HUDEP-2 (cell line): ENCODE data around the gene TPH2.

Experiments
- DNase-seq, 76 experiments: peaks; one replicate each; lab custom pipeline; 2025; ENCODE audit not compliant: unreplicated experiment in 76 of 76; lab: John Stamatoyannopoulos, UW

Gene TPH2

DNA sequence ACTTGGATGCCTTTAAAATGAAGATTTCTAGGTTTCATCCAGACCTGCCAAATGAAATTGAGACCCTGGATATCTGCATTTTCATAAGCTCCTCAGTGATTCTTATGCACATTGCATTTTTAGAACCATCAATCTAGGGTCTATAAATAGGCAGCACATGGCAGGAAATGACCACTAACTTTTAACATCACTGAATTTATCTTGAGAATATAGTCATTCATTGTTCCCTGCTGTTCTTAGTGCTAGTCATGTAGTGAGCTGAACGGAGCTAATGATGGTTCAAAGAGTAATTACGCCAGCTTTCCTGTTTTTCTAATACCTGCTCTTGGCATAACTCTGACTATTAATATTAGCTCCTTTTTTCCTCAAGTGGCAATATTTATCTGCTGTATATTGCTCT lies 91.6 kb downstream of the TPH2 start:
- no peak for DNase-seq

DNA sequence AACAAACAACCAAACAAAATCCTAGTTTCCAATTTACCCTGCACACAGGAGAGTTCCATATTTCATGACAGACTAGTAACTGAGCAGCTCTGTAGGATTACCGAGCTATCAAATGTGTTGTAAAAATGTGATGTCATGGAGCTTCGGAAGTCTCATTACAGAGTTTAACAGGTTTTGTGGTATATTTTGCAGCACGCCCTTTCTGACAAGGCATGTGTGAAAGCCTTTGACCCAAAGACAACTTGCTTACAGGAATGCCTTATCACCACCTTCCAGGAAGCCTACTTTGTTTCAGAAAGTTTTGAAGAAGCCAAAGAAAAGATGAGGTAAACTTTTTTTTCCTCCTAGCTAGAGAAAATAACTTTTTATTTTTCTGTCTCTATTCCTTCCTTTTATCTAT lies 92.4 kb downstream of the TPH2 start:
- DNase-seq, result no peak

DNA sequence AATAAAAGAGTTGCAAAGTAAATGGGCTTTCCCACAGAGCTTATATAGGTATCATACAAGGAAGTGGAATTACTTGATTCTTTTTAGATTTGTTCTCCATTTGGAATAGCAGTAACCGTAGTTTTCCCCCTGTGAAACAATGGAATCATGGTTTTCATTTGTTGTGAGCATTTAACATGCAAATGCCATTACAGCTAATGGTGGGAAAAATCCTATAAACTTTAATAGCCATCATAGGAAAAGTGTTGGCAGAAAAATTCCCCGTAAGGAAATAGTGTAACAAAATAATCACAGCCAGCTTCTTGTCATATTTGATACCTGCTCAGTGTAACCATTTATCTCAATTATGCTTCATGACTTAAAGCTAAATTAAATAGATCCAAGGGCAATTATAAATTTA lies 95.3 kb downstream of the TPH2 start:
- DNase-seq, result no peak

DNA sequence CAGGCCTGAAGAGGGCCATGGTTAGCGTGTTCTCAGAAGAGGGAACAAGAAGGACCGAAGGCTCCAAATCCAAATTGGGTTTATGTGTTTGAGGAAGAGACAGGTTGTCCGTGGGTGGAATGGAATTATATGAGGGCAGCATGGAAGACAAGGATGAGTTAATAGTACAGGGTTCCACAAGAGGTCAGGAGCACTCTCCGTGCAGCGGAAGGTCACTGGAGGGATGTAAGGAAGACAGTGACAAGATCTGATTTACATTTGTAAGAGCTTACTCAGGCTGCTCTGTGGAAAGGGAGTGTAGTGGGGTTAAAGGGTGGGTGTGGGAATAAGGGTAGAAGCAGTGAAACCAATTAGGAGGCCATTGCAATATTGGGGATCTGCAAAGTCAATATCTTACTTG lies 97.0 kb downstream of the TPH2 start:
- DNase-seq, result no peak

DNA sequence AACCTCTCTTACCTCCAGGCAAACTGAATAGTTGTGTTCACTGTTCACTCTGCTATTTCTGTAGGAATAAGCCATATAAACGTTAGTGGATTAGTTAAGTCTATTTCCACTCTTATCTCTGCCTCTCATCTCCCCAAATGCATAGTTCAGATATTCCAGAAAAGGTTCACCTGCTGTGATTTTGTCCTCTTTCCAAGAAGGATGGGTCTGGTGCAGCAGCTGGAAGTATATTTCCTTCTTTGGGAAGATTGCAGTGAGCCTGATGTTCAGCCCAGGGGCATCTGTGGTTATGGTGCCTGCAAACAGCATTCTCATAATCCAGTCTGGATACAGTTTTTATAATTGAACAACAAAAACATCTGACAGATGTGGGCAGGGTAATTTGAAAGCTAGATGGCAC lies 97.7 kb downstream of the TPH2 start:
- DNase-seq, result no peak

DNA sequence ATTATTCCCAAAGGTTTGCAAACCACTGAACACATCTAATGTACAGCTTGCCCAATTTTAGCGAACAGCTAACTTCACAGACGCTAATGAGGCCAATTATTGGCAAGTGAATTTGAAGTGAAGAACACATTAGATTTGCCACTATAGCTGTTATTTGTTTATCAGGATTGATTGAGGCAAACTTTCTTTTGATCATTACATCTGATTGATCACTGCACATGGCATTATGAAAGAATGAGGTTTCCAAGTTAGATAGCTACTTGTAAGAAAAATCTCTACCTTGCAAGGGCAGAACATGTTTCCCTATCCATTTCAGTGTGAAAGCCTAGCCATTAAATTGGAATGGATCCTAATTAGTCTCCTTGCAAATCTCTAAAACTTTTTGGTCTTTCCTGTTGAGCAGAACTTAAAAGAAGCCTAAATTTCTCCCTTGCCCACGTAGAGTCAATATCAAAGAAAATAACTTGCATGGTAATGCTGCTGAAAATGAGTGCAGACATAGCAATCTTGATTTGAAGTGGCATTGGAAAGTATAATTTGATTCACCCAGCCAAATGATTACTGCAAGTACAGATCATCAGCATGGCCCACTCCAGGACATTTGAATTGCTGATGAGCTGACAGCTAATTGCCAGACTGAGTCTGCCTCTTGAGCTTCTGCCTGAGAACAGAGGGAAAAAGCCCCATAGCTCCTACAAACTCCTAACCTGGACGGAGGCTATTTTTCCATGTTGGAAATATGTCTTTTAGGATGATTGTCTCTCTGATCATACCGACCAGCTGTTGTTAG lies 98.6 kb downstream of the TPH2 start:
- DNase-seq, result no peak

DNA sequence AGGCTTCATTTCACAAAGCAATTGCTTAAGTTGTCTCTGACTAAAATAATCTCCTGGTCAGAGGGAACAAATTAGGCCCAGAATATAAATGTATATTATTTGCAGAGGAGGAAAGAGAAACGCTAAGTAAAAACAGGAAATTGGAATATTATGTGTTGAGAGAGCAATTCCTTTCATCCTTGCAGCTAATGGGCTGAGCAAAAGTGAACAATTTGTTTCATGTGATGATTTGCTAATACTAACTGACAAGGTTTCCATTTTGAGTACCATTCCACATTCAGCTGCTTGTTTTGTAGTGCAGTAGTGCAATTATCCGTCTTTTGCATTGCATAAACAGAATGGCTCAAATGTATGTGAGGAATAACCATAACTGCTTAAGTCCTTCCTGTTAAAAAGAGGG lies 103.2 kb downstream of the TPH2 start:
- DNase-seq, result no peak

DNA sequence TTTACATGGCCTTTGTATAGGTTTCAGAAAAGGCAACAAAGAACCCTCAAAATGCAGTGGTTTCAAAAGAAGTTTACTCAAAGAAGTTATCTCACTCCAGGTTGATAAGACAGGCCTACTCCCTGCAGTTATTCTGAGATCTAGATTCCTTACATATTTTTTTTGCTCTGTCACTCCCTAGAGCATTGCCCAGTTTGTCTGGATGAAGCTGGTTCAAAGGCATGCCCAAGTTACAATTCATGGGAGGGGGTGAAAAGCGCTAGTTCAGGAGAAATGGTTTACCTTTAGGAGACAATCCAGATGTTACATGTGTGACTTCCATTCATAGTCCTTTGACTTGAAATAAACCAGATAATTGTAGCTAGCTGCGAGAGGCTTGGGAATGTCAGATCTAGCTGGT lies 115.0 kb downstream of the TPH2 start:
- DNase-seq, result no peak

DNA sequence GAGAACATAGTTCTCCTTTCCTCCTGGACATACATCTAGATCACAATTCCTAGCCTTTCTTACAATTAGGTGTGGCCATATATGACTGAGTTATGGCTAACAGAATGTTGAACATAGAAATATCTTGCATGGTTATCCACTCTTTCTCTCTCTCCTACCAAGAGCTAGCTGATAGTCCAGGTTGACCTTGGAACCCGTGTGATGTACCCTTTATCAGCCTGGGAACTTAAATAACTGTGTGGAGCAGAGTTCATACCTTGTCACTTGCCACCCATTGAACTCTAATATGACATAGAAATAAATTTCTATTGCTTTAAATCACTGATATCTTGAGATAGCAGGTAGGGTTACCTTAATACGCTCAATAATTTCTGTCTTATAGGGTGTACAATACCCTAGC lies 115.9 kb downstream of the TPH2 start:
- DNase-seq, result no peak

DNA sequence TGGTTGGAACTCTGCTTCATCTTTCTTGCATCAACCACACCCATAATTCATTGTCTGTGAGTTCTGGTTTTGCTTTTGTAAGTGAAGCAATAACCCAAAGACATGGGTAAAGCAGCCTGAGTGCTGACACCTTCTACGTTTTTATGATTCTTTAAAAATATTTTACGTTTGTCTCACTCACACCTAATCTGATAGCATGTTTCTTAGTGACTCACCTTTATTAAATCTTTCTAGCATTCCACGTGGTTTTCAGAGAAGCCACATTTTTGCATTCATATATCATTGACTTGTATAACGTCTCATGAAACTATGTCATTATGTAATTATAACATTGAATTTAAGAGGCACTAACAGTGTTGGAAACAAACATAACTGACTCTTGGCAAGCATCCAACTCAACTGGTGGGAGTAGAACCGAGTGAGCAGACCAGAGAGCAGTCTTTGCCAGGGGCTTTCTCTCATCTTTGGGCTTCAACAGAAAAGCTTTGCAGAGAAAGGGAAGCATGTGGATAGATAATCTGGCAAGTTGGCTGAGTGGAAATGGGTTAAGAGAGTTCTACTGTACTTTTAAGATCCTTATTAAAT lies 118.8 kb downstream of the TPH2 start:
- no peak for DNase-seq

DNA sequence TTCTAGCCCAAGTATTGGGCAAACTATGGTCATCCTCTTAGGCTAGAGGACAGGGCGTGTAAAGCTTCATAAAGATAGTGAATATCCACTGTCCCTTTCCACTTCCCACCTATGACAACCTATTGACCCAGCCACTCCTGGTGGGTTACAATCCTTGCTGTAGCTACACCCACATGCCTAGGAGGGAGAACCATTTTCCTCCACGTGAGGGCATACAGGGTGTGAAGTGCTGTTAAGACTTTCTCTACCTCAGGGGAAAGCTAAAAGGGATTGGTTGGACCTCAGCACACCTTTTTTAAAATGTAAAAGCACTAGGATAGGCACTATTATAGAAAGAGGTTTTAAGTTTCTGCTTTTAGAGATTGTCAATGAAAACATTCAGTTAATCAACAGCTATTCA lies 124.4 kb downstream of the TPH2 start:
- no peak for DNase-seq

DNA sequence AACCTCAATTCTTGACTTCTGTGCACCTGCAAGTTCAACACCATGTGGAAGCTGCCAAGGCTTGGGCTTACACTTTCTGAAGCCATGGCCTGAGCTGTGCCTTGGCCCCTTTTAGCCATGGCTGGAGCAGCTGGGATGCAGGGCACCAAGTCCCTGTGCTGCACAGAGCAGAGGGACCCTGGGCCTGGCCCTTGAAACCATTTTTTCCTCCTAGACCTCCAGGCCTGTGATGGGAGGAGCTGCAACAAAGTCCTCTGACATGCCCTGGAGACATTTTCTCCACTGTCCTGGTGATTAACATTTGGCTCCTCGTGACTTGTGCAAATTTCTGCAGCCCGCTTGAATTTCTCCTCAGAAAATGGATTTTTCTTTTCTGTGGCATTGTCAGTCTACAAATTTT lies 132.4 kb downstream of the TPH2 start:
- DNase-seq, result no peak

DNA sequence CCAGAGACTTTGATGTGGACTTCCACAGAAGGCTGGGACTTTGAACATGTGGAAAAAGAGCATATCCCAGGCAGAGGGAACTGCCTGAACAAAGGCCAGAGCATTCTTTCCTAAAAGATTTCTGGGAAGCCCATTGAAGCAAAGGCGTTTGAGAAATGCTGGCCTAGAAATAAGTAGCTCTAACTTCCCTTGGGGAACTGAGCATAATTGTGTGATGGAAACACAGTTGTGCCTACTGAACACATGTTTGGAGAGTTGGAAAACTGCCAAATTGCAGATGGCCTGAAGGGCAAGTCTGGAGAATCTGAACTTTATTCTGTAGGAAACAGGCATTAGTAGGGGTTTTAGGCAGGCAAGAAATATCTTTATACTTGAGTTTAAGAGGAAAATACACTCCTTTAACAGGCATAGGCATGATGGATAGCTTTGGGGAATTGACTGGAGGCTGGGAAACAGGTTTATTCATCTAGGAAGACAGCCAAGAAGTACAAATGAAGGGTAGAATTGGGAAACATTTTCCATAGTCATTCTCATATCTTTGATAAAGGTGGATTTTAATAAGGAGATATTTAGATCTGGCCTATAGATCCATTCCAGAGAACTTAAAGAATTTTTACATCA lies 134.1 kb downstream of the TPH2 start:
- no peak for DNase-seq

DNA sequence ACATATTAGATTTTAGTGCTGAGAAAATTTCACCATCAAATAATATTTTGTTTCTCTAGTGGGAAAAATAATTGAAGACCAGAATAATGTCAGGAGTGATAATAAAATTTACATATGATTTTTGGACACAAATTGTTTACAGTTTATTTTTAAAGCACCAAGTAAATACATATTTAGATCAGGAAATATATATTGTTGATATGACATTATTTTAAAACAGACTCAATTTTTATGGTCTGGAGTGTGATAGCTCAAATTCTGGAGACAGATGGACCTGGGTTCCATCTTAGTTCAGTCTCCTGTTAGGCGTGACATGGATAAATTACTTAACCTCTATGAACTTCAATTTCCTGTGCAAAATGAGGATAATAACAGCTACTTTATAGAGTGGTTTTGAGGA lies 135.4 kb downstream of the TPH2 start:
- DNase-seq, result no peak

DNA sequence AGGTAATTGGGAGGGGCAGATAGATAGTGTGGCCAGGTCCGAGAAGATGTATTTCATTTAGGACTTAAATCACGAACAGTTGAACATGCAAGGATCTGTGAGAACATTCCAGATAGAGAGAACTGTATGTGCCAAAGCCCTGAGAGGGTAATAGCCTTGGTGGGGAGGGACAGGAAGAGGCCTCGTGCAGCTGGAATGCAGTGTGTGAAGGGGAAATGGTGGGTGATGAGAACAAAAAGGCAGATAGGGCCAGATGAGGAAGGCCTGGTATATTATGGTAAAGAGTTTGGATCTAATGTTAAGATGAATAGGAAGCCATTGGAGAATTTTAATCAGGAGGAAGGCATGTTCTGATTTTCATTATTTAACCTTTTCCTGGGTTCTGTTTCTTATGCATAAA lies 136.3 kb downstream of the TPH2 start:
- DNase-seq, result no peak

DNA sequence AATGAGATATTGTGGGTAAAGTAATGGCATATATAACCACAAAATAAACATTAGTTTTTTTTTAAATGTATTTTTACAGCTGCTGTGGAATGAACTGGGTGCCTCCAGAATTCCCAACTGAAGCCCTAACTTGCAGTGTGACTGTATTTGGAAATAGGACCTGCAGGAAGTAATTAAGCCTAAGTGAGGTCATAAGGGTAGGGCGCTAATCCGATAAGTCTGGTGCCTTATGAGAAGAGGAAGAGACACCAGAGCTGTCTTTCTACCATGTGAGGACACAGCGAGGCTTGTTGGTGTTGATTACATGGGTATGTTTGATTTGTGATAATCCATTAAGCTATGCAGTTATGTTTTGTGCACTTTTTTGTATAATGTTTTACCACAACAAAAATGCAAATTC lies 136.8 kb downstream of the TPH2 start:
- DNase-seq, result no peak

DNA sequence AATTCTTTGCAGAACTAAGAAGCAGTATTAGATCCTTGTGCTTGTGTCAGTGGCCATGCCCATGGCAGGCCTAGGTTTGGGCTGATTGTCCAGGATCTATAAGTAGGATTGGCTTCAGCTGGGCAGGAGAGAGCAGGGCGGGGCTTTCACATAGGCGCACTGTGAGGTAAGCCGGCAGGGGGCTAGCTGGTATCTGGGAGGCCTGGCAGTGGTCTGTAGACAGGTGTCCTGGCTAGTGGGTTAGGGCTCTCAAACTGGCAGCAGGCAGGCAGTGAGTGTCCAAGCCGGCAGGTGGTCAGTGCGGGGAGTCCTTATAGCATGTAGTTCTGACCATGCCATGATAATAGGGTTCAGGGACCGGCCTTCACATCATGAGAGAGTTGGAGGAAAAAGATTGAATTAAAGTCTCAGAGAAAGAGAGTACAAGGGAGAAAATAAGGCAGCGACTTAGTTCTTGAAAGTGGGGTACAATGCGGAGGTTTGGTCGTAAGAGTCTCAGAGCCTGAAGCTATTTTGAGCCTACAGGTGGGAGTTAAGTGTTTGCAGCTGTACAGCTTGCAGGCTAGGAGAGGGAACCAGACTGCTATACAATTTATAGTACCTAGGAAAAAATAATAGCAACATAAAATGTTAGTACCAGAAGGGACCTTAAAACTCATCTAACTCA lies 137.4 kb downstream of the TPH2 start:
- DNase-seq, result no peak

DNA sequence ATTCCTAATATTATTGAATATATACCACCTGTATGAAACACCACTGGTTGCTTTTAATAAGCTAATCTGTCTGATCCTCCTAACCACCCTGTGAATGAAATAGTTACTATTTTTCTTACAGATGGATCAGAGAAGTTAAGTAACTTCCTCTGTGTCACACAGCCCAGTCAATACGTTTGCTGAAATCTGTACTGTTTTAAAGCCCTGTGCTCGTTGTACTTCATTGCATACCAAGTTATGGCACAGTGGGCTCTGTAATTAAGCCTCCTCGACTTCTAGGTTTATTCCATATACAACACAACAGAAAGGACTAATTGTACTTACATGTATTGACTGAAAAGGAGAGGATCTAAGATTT lies 137.9 kb downstream of the TPH2 start:
- DNase-seq, result no peak

DNA sequence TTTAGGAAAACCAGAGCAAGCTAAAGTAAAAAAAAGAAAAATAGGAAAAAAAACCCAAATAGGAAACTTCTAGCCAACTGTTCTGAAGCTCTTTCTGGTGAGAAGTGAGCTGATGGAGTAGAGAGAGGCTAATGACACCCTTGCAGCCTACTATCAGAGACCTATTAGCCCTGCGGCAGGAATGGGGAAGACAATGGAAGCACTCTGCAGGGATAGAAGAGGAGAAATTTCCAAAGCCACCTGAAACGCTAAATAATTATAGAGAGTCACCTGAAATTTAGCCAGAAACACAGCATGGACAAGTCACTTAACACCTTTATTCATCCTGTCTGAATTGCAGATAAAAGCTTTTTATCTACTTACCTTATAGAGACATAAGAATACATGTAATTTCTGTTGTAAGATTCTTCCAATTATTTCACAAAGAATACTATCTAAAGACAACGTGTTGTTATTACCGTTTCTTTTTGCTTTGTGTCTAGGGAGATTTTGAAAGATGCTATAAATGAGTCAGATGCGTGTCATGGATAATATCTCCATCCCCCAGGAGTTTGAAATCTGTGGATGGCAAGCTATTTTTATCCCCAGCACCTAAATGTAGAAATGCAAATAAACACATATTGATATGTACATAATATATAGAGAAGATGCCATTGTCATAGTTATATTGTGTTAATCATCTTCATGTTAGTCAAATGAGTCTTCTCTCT lies 138.6 kb downstream of the TPH2 start:
- no peak for DNase-seq

DNA sequence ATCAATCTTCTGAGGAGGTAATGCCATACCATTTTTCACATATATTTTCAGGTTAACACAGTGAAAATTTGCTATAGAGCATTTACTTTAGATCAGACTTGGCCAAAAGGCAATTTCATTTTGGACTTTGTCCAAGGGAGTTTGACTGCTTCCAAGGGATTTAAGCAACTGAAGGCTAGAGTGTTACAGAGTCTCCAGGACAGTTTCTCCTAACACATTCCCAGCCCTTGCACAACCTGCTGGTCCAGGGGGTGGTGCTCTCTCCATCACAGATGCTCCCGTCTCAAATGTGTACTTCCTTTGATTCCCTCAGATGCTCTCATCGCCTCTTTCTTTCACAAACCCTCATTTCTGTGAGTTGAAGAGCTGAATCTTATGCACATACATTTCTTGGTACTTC lies 143.1 kb downstream of the TPH2 start:
- no peak for DNase-seq
